Activated naive CD8-positive, alpha-beta T cell treated with anti-CD3 and anti-CD28 coated beads, Interleukin-2, amount 50 U/mL, for 16 hours (primary cell): ENCODE measurements around the gene CGRRF1.

Experiments used
- DNase-seq: peaks from one replicate; pipeline ENCODE4 v3.0.0-alpha.2; 2020; ENCODE audit warnings: low read depth, low spot score

CGRRF1 gene

GRCh38 chr14:54509546-54510501 lies at the start of gene CGRRF1:
Gene CGRRF1 (plus strand): TSS chr14:54509906. CDS start chr14:54509960, 54 bp downstream.
- DNase-seq: peak; percentile 91

- DNase-seq: no peak
Observed at GRCh38 chr14:54462048-54462447, 47.7 kb upstream of the CGRRF1 start.

GRCh38 chr14:54465654-54466053 lies 44.1 kb upstream of the CGRRF1 start:
- no peak for DNase-seq

- no peak for DNase-seq
Observed at GRCh38 chr14:54467280-54467679, 42.4 kb upstream of the CGRRF1 start.

- no peak for DNase-seq
Observed at GRCh38 chr14:54470701-54471100, 39.0 kb upstream of the CGRRF1 start.

- DNase-seq: no peak
Observed at GRCh38 chr14:54471641-54472040, 38.1 kb upstream of the CGRRF1 start.

GRCh38 chr14:54472315-54472714 lies 37.4 kb upstream of the CGRRF1 start:
- DNase-seq: no peak

GRCh38 chr14:54474232-54474793 lies 35.4 kb upstream of the CGRRF1 start:
- DNase-seq: no peak

GRCh38 chr14:54475187-54475899 lies 34.4 kb upstream of the CGRRF1 start:
- DNase-seq: no peak

- no peak for DNase-seq
Observed at GRCh38 chr14:54475911-54476310, 33.8 kb upstream of the CGRRF1 start.

- no peak for DNase-seq
Observed at GRCh38 chr14:54478636-54479215, 31.0 kb upstream of the CGRRF1 start.

- no peak for DNase-seq
Observed at GRCh38 chr14:54480830-54481562, 28.7 kb upstream of the CGRRF1 start.

GRCh38 chr14:54481695-54482094 lies 28.0 kb upstream of the CGRRF1 start:
- no peak for DNase-seq

- no peak for DNase-seq
Observed at GRCh38 chr14:54483073-54483745, 26.5 kb upstream of the CGRRF1 start.

- no peak for DNase-seq
Observed at GRCh38 chr14:54483846-54484245, 25.9 kb upstream of the CGRRF1 start.

GRCh38 chr14:54486685-54487084 lies 23.0 kb upstream of the CGRRF1 start:
- DNase-seq: no peak

GRCh38 chr14:54487771-54488170 lies 21.9 kb upstream of the CGRRF1 start:
- DNase-seq: no peak

GRCh38 chr14:54488318-54488645 lies 21.4 kb upstream of the CGRRF1 start:
- no peak for DNase-seq

- DNase-seq: peak; percentile 74
Observed at GRCh38 chr14:54488646-54489317, 20.9 kb upstream of the CGRRF1 start, which contains the start of gene GMFB. Gene GMFB (minus strand): TSS chr14:54488980. CDS start chr14:54488927, 53 bp downstream.

- DNase-seq: no peak
Observed at GRCh38 chr14:54489318-54489683, 20.4 kb upstream of the CGRRF1 start.
